Keratinocyte (primary cell): ENCODE measurements around the gene MIGA1. TPM values are rescaled to one million over a fixed set of nuclear protein-coding genes. Genes with fewer than 3 reads are reported as not detected.
"Not testable (repeated sequence)": the region's sequence is repeated elsewhere in the genome, so short reads cannot be mapped to it uniquely, and the experiment has no call there.

ENCODE experiments used
- DNase-seq: peaks from one replicate; pipeline ENCODE4 v3.0.0-alpha.2; 2011; ENCODE audit warnings: low read depth, missing footprints, low spot score
- FAIRE-seq: peaks from 2 replicates; lab custom pipeline; 2011; peaks lifted over from hg19 to GRCh38; lab: Jason Lieb, UNC
- H2AFZ ChIP-seq: 2 replicates; pipeline ENCODE4 v1.6.0; 2012; ENCODE audit warnings: low read length, control low read depth, inconsistent platforms; ENCODE audit not compliant: control insufficient read depth
- H3K27ac ChIP-seq: 2 replicates; pipeline ENCODE4 v1.5.1; 2011; ENCODE audit warnings: low read length; ENCODE audit not compliant: control insufficient read depth, insufficient read depth
- H3K27me3 ChIP-seq: 3 replicates; pipeline ENCODE4 v1.6.0; 2011; ENCODE audit warnings: low read length; ENCODE audit not compliant: control insufficient read depth, insufficient read depth; ENCODE audit errors: extremely low read depth
- H3K36me3 ChIP-seq, 2 experiments: 2 replicates in 1 of 2; 3 replicates in 1 of 2; pipeline ENCODE4 v1.5.1; 2011; ENCODE audit warnings: low read length in 2 of 2, mild to moderate bottlenecking in 1 of 2; ENCODE audit not compliant: control insufficient read depth in 2 of 2, insufficient read depth in 2 of 2; ENCODE audit errors: extremely low read depth in 1 of 2
- H3K4me1 ChIP-seq: 3 replicates; pipeline ENCODE4 v1.5.1; 2011; ENCODE audit warnings: low read length; ENCODE audit not compliant: control insufficient read depth, insufficient read depth; ENCODE audit errors: extremely low read depth
- H3K4me2 ChIP-seq: 3 replicates; pipeline ENCODE4 v1.6.0; 2011; ENCODE audit warnings: low read depth, low read length; ENCODE audit not compliant: control insufficient read depth, insufficient read depth; ENCODE audit errors: extremely low read depth
- H3K4me3 ChIP-seq, 3 experiments: fragments of 200-600 bp in 1 of 3; sonication (generic) in 1 of 3; 2 replicates in 2 of 3; 3 replicates in 1 of 3; pipeline ENCODE4 v1.5.1; 2011 to 2016; ENCODE audit warnings: low read length in 3 of 3, mild to moderate bottlenecking in 3 of 3, control low read depth in 2 of 3, inconsistent platforms in 1 of 3, low read depth in 1 of 3, mixed read lengths in 1 of 3, mixed run types in 1 of 3, moderate library complexity in 1 of 3; ENCODE audit not compliant: control insufficient read depth in 2 of 3, insufficient read depth in 2 of 3; ENCODE audit errors: extremely low read depth in 1 of 3
- H3K79me2 ChIP-seq: 2 replicates; pipeline ENCODE4 v1.6.0; 2012; ENCODE audit warnings: low read length; ENCODE audit not compliant: control insufficient read depth, insufficient read depth
- H3K9ac ChIP-seq: 3 replicates; pipeline ENCODE4 v1.6.0; 2011; ENCODE audit warnings: low read length; ENCODE audit not compliant: control insufficient read depth, insufficient read depth; ENCODE audit errors: extremely low read depth
- H3K9me1 ChIP-seq: 3 replicates; pipeline ENCODE4 v1.6.0; 2011; ENCODE audit warnings: low read length; ENCODE audit not compliant: control insufficient read depth, insufficient read depth; ENCODE audit errors: extremely low read depth
- H3K9me3 ChIP-seq: 2 replicates; pipeline ENCODE4 v1.5.1; 2012; ENCODE audit warnings: low read depth, low read length; ENCODE audit not compliant: control insufficient read depth
- H4K20me1 ChIP-seq: 3 replicates; pipeline ENCODE4 v1.6.0; 2011; ENCODE audit warnings: low read length; ENCODE audit not compliant: control insufficient read depth, insufficient read depth; ENCODE audit errors: extremely low read depth
- CTCF ChIP-seq, 3 experiments: IDR thresholded peaks in 1 of 3; conservative IDR thresholded peaks in 1 of 3; optimal IDR thresholded peaks in 1 of 3; 2 replicates in 2 of 3; 3 replicates in 1 of 3; pipeline versions ENCODE3 to v1.5.1; 2011; ENCODE audit warnings: low read length in 3 of 3, mild to moderate bottlenecking in 3 of 3, moderate library complexity in 2 of 3, control low read depth in 1 of 3, inconsistent platforms in 1 of 3; ENCODE audit not compliant: insufficient read depth in 2 of 3; ENCODE audit errors: extremely low read depth in 1 of 3
- EZH2 ChIP-seq: IDR thresholded peaks from one replicate; pipeline ENCODE4 v1.6.1; 2012; ENCODE audit warnings: inconsistent platforms, mild to moderate bottlenecking, low read length, moderate library complexity
- dilution Hi-C: fragments of 300-500 bp; cut with MboI; formaldehyde crosslinking; loops from one replicate; pipeline ENCODE4 v1.7.0; 2020; ENCODE audit warnings: low sequenced_read_pairs; ENCODE audit not compliant: extremely low pct_ligation_motif_present
- polyA plus RNA-seq, 5 experiments: library from polyadenylated mRNA; depleted of rRNA in 3 of 5; stranded (reverse) in 3 of 5; stranded (forward) in 1 of 5; unstranded in 1 of 5; fragments of >200 nt; gene quantifications; 1 replicate in 1 of 5; 2 replicates in 3 of 5; 3 replicates in 1 of 5; pipeline versions ENCODE4 v1.2.1 to v1.2.3, GENCODE V29; 2011 to 2012; ENCODE audit warnings: missing spikeins in 2 of 5, low read depth in 1 of 5, low replicate concordance in 1 of 5

The MIGA1 gene
- polyA plus RNA-seq, 1 donor (not counting 4 experiments of a cell fraction or from before 2014, with no cell fraction given): 8.5 TPM

GRCh38 chr1:77825131-77825709 is 45.8 kb downstream of the MIGA1 start:
- dilution Hi-C loops: no loop called here
- no peaks in the 10 kb centered on the region for H4K20me1 ChIP-seq
- no peaks in the 10 kb centered on the region for H3K79me2 ChIP-seq
- no peaks in the 10 kb centered on the region for H3K9me3 ChIP-seq
- peaks cover 19% of the 10 kb centered on the region for H3K4me1 ChIP-seq
- H3K4me2 ChIP-seq: peak overlapping the region; percentile 66
- H3K9ac ChIP-seq: peak overlapping the region; percentile 50
- H3K36me3 ChIP-seq: no peaks in the 10 kb centered on the region
- peak; percentile 99 for FAIRE-seq
- peak overlapping the region; percentile 85 for H3K27ac ChIP-seq
- H2AFZ ChIP-seq: no peak overlapping the region
- no peaks in the 10 kb centered on the region for H3K9me1 ChIP-seq
- H3K27me3 ChIP-seq: no peaks in the 10 kb centered on the region
- TF ChIP-seq EZH2 (no peak), CTCF (optimal IDR thresholded peaks at IDR 0.05 in 1 of 3, IDR thresholded peaks at IDR 0.05 in 1 of 3, conservative IDR thresholded peaks at IDR 0.05 in 1 of 3; ENCODE audit: extremely low read depth in 1 of 3, insufficient read depth in 2 of 3, low read length in 3 of 3) (peak in 2 of 3 experiments; percentile 53 to 67)
- H3K4me3 ChIP-seq: no peak overlapping the region
- peak; percentile 97 for DNase-seq

GRCh38 chr1:77826851-77827250 is 47.4 kb downstream of the MIGA1 start:
- peaks cover 20% of the 10 kb centered on the region for H3K4me1 ChIP-seq
- dilution Hi-C loops, H3K4me2 ChIP-seq, H3K4me3 ChIP-seq, H3K36me3 ChIP-seq, H3K9me3 ChIP-seq, DNase-seq, H3K79me2 ChIP-seq, H3K27me3 ChIP-seq, FAIRE-seq, H3K9me1 ChIP-seq, H4K20me1 ChIP-seq, H3K27ac ChIP-seq, H2AFZ ChIP-seq, H3K9ac ChIP-seq: not testable (repeated sequence)

- H3K9me3 ChIP-seq: no peaks in the 10 kb centered on the region
- no peak overlapping the region for H3K9ac ChIP-seq
- no peak for FAIRE-seq
- H3K4me3 ChIP-seq: no peak overlapping the region
- H3K27me3 ChIP-seq: no peaks in the 10 kb centered on the region
- H3K36me3 ChIP-seq: no peaks in the 10 kb centered on the region
- no peaks in the 10 kb centered on the region for H3K79me2 ChIP-seq
- no peak for DNase-seq
- dilution Hi-C loops: no loop called here
- H3K27ac ChIP-seq: no peak overlapping the region
- H3K4me1 ChIP-seq: peaks cover 33% of the 10 kb centered on the region
- TF ChIP-seq CTCF (optimal IDR thresholded peaks at IDR 0.05 in 1 of 3, IDR thresholded peaks at IDR 0.05 in 1 of 3, conservative IDR thresholded peaks at IDR 0.05 in 1 of 3; ENCODE audit: extremely low read depth in 1 of 3, insufficient read depth in 2 of 3, low read length in 3 of 3): no peak
- no peak for TF ChIP-seq EZH2
- H3K9me1 ChIP-seq: no peaks in the 10 kb centered on the region
- H2AFZ ChIP-seq: no peak overlapping the region
- no peaks in the 10 kb centered on the region for H4K20me1 ChIP-seq
- H3K4me2 ChIP-seq: no peak overlapping the region
These were observed 48.6 kb downstream of the MIGA1 start for GRCh38 chr1:77828098-77828497.
